CD14-positive monocyte (primary cell): ENCODE measurements around the gene EPG5. TPM values are rescaled to one million over a fixed set of nuclear protein-coding genes. Genes with fewer than 3 reads are reported as not detected.
A peak's percentile ranks its signal among the peaks of the same experiment; 100 is the strongest.

Source experiments
- DNase-seq, 3 donors: peaks; one replicate each; pipeline ENCODE4 v3.0.0-alpha.2; 2011 to 2022
- H2AFZ ChIP-seq: 2 replicates; pipeline ENCODE4 v1.6.0; 2012; ENCODE audit warnings: mild to moderate bottlenecking, low read depth, low read length, inconsistent platforms; ENCODE audit not compliant: insufficient read depth, poor library complexity, severe bottlenecking
- H3K27ac ChIP-seq, 2 donors: 1 replicate in 1 of 2; 2 replicates in 1 of 2; pipeline ENCODE4 v1.5.1; 2012 to 2013; ENCODE audit warnings: low read length in 2 of 2, control low read depth in 1 of 2, inconsistent platforms in 1 of 2, low read depth in 1 of 2, mild to moderate bottlenecking in 1 of 2
- H3K27me3 ChIP-seq, 2 donors: one replicate each; pipeline versions ENCODE4 v1.6.0 to v1.6.1; 2011 to 2013; ENCODE audit warnings: low read length in 2 of 2; ENCODE audit not compliant: control insufficient read depth in 2 of 2, insufficient read depth in 2 of 2
- H3K36me3 ChIP-seq, 2 donors: replicated peaks in 1 of 2; 1 replicate in 1 of 2; 2 replicates in 1 of 2; pipeline versions ENCODE4 v1.5.1 to v1.6.1; 2012 to 2013; ENCODE audit warnings: low read length in 2 of 2, control low read depth in 1 of 2, inconsistent platforms in 1 of 2, mild to moderate bottlenecking in 1 of 2; ENCODE audit not compliant: insufficient read depth in 2 of 2, control insufficient read depth in 1 of 2
- H3K4me1 ChIP-seq, 2 donors: 1 replicate in 1 of 2; 2 replicates in 1 of 2; pipeline versions ENCODE4 v1.5.1 to v1.6.1; 2012 to 2013; ENCODE audit warnings: low read length in 2 of 2, control low read depth in 1 of 2, inconsistent platforms in 1 of 2, mild to moderate bottlenecking in 1 of 2, moderate library complexity in 1 of 2; ENCODE audit not compliant: insufficient read depth in 2 of 2, control insufficient read depth in 1 of 2
- H3K4me2 ChIP-seq: replicated peaks from 2 replicates; pipeline ENCODE3; 2012; ENCODE audit warnings: low read length, moderate library complexity, mild to moderate bottlenecking; ENCODE audit not compliant: poor library complexity, severe bottlenecking; ENCODE audit errors: extremely low read depth
- H3K4me3 ChIP-seq, 3 experiments: fragments of 200-600 bp in 1 of 3; sonication (generic) in 1 of 3; replicated peaks in 1 of 3; 1 replicate in 2 of 3; 2 replicates in 1 of 3; pipeline ENCODE4 v1.5.1; 2011 to 2013; ENCODE audit warnings: low read length in 3 of 3, mild to moderate bottlenecking in 3 of 3, control low read depth in 2 of 3, low read depth in 2 of 3, inconsistent platforms in 1 of 3, moderate library complexity in 1 of 3
- H3K79me2 ChIP-seq: 2 replicates; pipeline ENCODE4 v1.6.0; 2012; ENCODE audit warnings: mild to moderate bottlenecking, control low read depth, inconsistent platforms, low read length, moderate library complexity; ENCODE audit not compliant: insufficient read depth
- H3K9ac ChIP-seq: 2 replicates; pipeline ENCODE4 v1.6.0; 2017; ENCODE audit warnings: low read length, mild to moderate bottlenecking; ENCODE audit not compliant: insufficient read depth, poor library complexity, severe bottlenecking
- H3K9me3 ChIP-seq, 2 donors: replicated peaks in 1 of 2; 1 replicate in 1 of 2; 2 replicates in 1 of 2; pipeline versions ENCODE4 v1.5.1 to v1.6.1; 2012 to 2013; ENCODE audit warnings: low read length in 2 of 2, control low read depth in 1 of 2; ENCODE audit not compliant: control insufficient read depth in 1 of 2, insufficient read depth in 1 of 2
- H4K20me1 ChIP-seq: 2 replicates; pipeline ENCODE4 v1.6.0; 2012; ENCODE audit warnings: mild to moderate bottlenecking, low read length, control low read depth, moderate library complexity; ENCODE audit not compliant: insufficient read depth
- H3K27ac Mint-ChIP-seq, 7 donors: one replicate each; pipeline ENCODE4 v1.8.0; 2020; ENCODE audit warnings: mild to moderate bottlenecking in 7 of 7, mixed read lengths in 7 of 7, moderate library complexity in 6 of 7, inconsistent platforms in 2 of 7
- H3K27me3 Mint-ChIP-seq, 3 donors: one replicate each; pipeline ENCODE4 v1.8.0; 2021 to 2022; ENCODE audit warnings: low read depth in 3 of 3, mild to moderate bottlenecking in 3 of 3, mixed read lengths in 3 of 3, moderate library complexity in 3 of 3, inconsistent platforms in 1 of 3
- H3K36me3 Mint-ChIP-seq, 2 donors: one replicate each; pipeline ENCODE4 v1.8.0; 2020; ENCODE audit warnings: mixed read lengths in 2 of 2, inconsistent platforms in 1 of 2, mild to moderate bottlenecking in 1 of 2
- H3K4me1 Mint-ChIP-seq: one replicate; pipeline ENCODE4 v1.8.0; 2020; ENCODE audit warnings: mild to moderate bottlenecking, mixed read lengths
- H3K4me3 Mint-ChIP-seq, 2 donors: one replicate each; pipeline ENCODE4 v1.8.0; 2020; ENCODE audit warnings: mild to moderate bottlenecking in 2 of 2, mixed read lengths in 2 of 2, moderate library complexity in 1 of 2
- H3K9me3 Mint-ChIP-seq, 7 donors: one replicate each; pipeline ENCODE4 v1.8.0; 2020 to 2022; ENCODE audit warnings: mixed read lengths in 7 of 7, mild to moderate bottlenecking in 6 of 7, moderate library complexity in 6 of 7, inconsistent platforms in 2 of 7
- CTCF ChIP-seq: fragments of 200-600 bp; IDR thresholded peaks from one replicate; pipeline ENCODE4 v1.8.0; 2022; ENCODE audit warnings: antibody characterized with exemption, mild to moderate bottlenecking
- WGBS: methylation state at CpG from one replicate; pipeline ENCODE4 v1.1.5; 2013; ENCODE audit warnings: missing lambda C conversion rate; ENCODE audit not compliant: insufficient coverage; 5-methylcytosine and 5-hydroxymethylcytosine counted together
- intact Hi-C, 2 donors: fragments of 100-400 bp; cut with micrococcal nuclease; formaldehyde crosslinking; loops; one replicate each; pipeline versions ENCODE4 v1.15.0 to v1.15.1; 2023
- polyA plus RNA-seq, 3 donors: library from polyadenylated mRNA; depleted of rRNA in 1 of 3; unstranded in 2 of 3; stranded (reverse) in 1 of 3; fragments of 300-500 nt in 2 of 3; fragments of >200 nt in 1 of 3; fragmentation: Illumina TruSeq in 2 of 3; gene quantifications; 1 replicate in 2 of 3; 2 replicates in 1 of 3; pipeline ENCODE4 v1.2.3, GENCODE V29; 2012 to 2021

EPG5 gene
- polyA plus RNA-seq, 3 donors = 1.3 to 15.9 (median 1.4) TPM

GRCh38 chr18:45863469-45863868, 103.7 kb downstream of the EPG5 start:
- Histone ChIP-seq H3K36me3 (peaks cover 92 to 98% of the 10 kb centered on the region in 2 donors), H3K9ac (no peak overlapping the region), H3K9me3 (no peaks in the 10 kb centered on the region), H3K79me2 (no peaks in the 10 kb centered on the region), H3K4me2 (no peak overlapping the region), H3K4me1 (no peaks in the 10 kb centered on the region), H3K27ac (no peak overlapping the region), H3K4me3 (no peak overlapping the region), H3K27me3 (no peaks in the 10 kb centered on the region), H4K20me1 (no peaks in the 10 kb centered on the region), H2AFZ (no peak overlapping the region)
- DNase-seq = no peak
- TF ChIP-seq CTCF = no peak
- H3K36me3 Mint-ChIP-seq = peaks cover 94 to 99% of the 10 kb centered on the region in 2 donors
- no peaks in the 10 kb centered on the region for H3K4me1 Mint-ChIP-seq
- H3K27ac Mint-ChIP-seq = peak overlapping the region in 1 of 7 donors; percentile 27
- intact Hi-C loops = no loop called here
- H3K4me3 Mint-ChIP-seq = no peak overlapping the region
- H3K9me3 Mint-ChIP-seq = peaks cover 0 to 1% (median 0%) of the 10 kb centered on the region in 7 donors
- no peaks in the 10 kb centered on the region for H3K27me3 Mint-ChIP-seq
- no CpG with 5 or more reads among the region's 1 CpG for WGBS

GRCh38 chr18:45861926-45862325, 105.2 kb downstream of the EPG5 start:
- peaks cover 0 to 1% (median 0%) of the 10 kb centered on the region in 7 donors for H3K9me3 Mint-ChIP-seq
- no peaks in the 10 kb centered on the region for H3K27me3 ChIP-seq
- H3K27ac ChIP-seq = no peak overlapping the region
- H3K4me1 Mint-ChIP-seq = no peaks in the 10 kb centered on the region
- no peak overlapping the region for H3K4me2 ChIP-seq
- H3K27me3 Mint-ChIP-seq = no peaks in the 10 kb centered on the region
- H2AFZ ChIP-seq = no peak overlapping the region
- no peaks in the 10 kb centered on the region for H3K9me3 ChIP-seq
- H3K79me2 ChIP-seq = no peaks in the 10 kb centered on the region
- no peak for TF ChIP-seq CTCF
- no peak overlapping the region for H3K4me3 ChIP-seq
- no CpG with 5 or more reads among the region's 1 CpG for WGBS
- no peaks in the 10 kb centered on the region for H4K20me1 ChIP-seq
- H3K27ac Mint-ChIP-seq = peak overlapping the region in 1 of 7 donors; percentile 71
- no peak overlapping the region for H3K9ac ChIP-seq
- no peaks in the 10 kb centered on the region for H3K4me1 ChIP-seq
- DNase-seq = no peak
- no peak overlapping the region for H3K4me3 Mint-ChIP-seq
- peaks cover 95 to 100% of the 10 kb centered on the region in 2 donors for H3K36me3 Mint-ChIP-seq
- intact Hi-C loops = no loop called here
- peaks cover 90 to 100% of the 10 kb centered on the region in 2 donors for H3K36me3 ChIP-seq
